NCI-H82 (cell line): ENCODE data around the gene TTC7B.

Source experiments
- DNase-seq: peaks from one replicate; lab custom pipeline; 2025; lab: John Stamatoyannopoulos, UW

TTC7B gene

GRCh38 chr14:90741682-90741946, 74.6 kb downstream of the TTC7B start:
- DNase-seq = no peak

GRCh38 chr14:90740946-90741681, 75.1 kb downstream of the TTC7B start:
- no peak for DNase-seq

GRCh38 chr14:90740081-90740480, 76.1 kb downstream of the TTC7B start:
- no peak for DNase-seq

- DNase-seq = peak; percentile 80
Observed at GRCh38 chr14:90739318-90740068, 76.7 kb downstream of the TTC7B start.

GRCh38 chr14:90733139-90733808, 83.0 kb downstream of the TTC7B start:
- peak; percentile 56 for DNase-seq

- no peak for DNase-seq
Observed at GRCh38 chr14:90732718-90733117, 83.5 kb downstream of the TTC7B start.

- DNase-seq = no peak
Observed at GRCh38 chr14:90732139-90732538, 84.1 kb downstream of the TTC7B start.

GRCh38 chr14:90731487-90731886, 84.7 kb downstream of the TTC7B start:
- DNase-seq = no peak

GRCh38 chr14:90730206-90730766, 85.9 kb downstream of the TTC7B start:
- no peak for DNase-seq

GRCh38 chr14:90728951-90729350, 87.3 kb downstream of the TTC7B start:
- DNase-seq = no peak

- DNase-seq = no peak
Observed at GRCh38 chr14:90727082-90727481, 89.1 kb downstream of the TTC7B start.

GRCh38 chr14:90726656-90727055, 89.6 kb downstream of the TTC7B start:
- DNase-seq = no peak

GRCh38 chr14:90724866-90725265, 91.4 kb downstream of the TTC7B start:
- DNase-seq = no peak

GRCh38 chr14:90722590-90722989, 93.6 kb downstream of the TTC7B start:
- no peak for DNase-seq

- no peak for DNase-seq
Observed at GRCh38 chr14:90721619-90722305, 94.5 kb downstream of the TTC7B start.

GRCh38 chr14:90720832-90721231, 95.4 kb downstream of the TTC7B start:
- no peak for DNase-seq

GRCh38 chr14:90720336-90720735, 95.9 kb downstream of the TTC7B start:
- no peak for DNase-seq

- no peak for DNase-seq
Observed at GRCh38 chr14:90717916-90718315, 98.3 kb downstream of the TTC7B start.

- DNase-seq = peak; percentile 34
Observed at GRCh38 chr14:90715993-90716392, 100.2 kb downstream of the TTC7B start.

GRCh38 chr14:90715495-90715894, 100.7 kb downstream of the TTC7B start:
- no peak for DNase-seq

- DNase-seq = no peak
Observed at GRCh38 chr14:90714811-90715210, 101.4 kb downstream of the TTC7B start.

- no peak for DNase-seq
Observed at GRCh38 chr14:90704738-90705392, 111.4 kb downstream of the TTC7B start.
